K562 (cell line): ENCODE results near the gene ERCC1. TPM values are rescaled to one million over a fixed set of nuclear protein-coding genes. Genes with fewer than 3 reads are reported as not detected.
A peak's percentile ranks its signal among the peaks of the same experiment; 100 is the strongest.

Experiments used
- ATAC-seq: fragments of 200-7000 bp; cut with Tn5 transposase; 3 replicates; pipeline ENCODE4 v1.9.1; 2020; ENCODE audit warnings: moderate library complexity
- BruUV-seq: library from RNA; stranded (reverse); fragments of 400-500 nt; replicated peaks from 2 replicates; lab custom pipeline; 2021; lab: Mats Ljungman, UMichigan
- CTCF ChIA-PET: fragments of 300-600 bp; formaldehyde crosslinking; extraction: SDS; loops from one replicate; lab custom pipeline; 2021; ENCODE audit warnings: low intra/inter-chr PET ratio; lab: Yijun Ruan, JAX
- POLR2A ChIA-PET: fragments of 300-600, 350-650 bp; sonication (Branson Sonifier 250); formaldehyde crosslinking; extraction: SDS; loops from one replicate; lab custom pipeline; 2021; ENCODE audit warnings: antibody characterized with exemption, inconsistent platforms; lab: Yijun Ruan, JAX
- DNase-seq, 4 experiments: peaks; one replicate each; pipeline versions ENCODE4 v3.0.0 to v3.0.0-alpha.2; 2011 to 2018; ENCODE audit warnings: low spot score in 3 of 4, mixed read lengths in 3 of 4; ENCODE audit errors: extremely low read depth in 1 of 4
- FAIRE-seq: peaks from 2 replicates; lab custom pipeline; 2011; peaks lifted over from hg19 to GRCh38; lab: Jason Lieb, UNC
- H2AFZ ChIP-seq: 2 replicates; pipeline ENCODE4 v1.6.0; 2011; ENCODE audit warnings: low read depth, low read length, control low read depth, inconsistent platforms
- H3K27ac ChIP-seq: fragments of 200-600 bp; 3 replicates; pipeline ENCODE4 v1.8.0; 2011; ENCODE audit warnings: low read depth, mild to moderate bottlenecking, control low read depth, inconsistent platforms, low read length, moderate library complexity, mixed read lengths; ENCODE audit errors: extremely low read depth
- H3K27me3 ChIP-seq, 2 experiments: fragments of 300-600 bp in 1 of 2; 2 replicates in 1 of 2; 3 replicates in 1 of 2; pipeline versions ENCODE4 v1.6.0 to v1.8.0; 2011; ENCODE audit warnings: inconsistent platforms in 2 of 2, low read length in 2 of 2, mild to moderate bottlenecking in 1 of 2, mixed read lengths in 1 of 2, moderate library complexity in 1 of 2; ENCODE audit not compliant: control insufficient read depth in 2 of 2, insufficient read depth in 2 of 2
- H3K36me3 ChIP-seq: fragments of 300-600 bp; 3 replicates; pipeline ENCODE4 v1.8.0; 2011; ENCODE audit warnings: mild to moderate bottlenecking, low read length, inconsistent platforms; ENCODE audit not compliant: control insufficient read depth, insufficient read depth
- H3K4me1 ChIP-seq, 2 experiments: fragments of 200-600 bp in 1 of 2; replicated peaks in 1 of 2; 2 replicates in 1 of 2; 3 replicates in 1 of 2; pipeline versions ENCODE4 v1.5.1 to v1.8.0; 2011; ENCODE audit warnings: inconsistent platforms in 2 of 2, low read length in 2 of 2, mild to moderate bottlenecking in 1 of 2, mixed read lengths in 1 of 2, moderate library complexity in 1 of 2; ENCODE audit not compliant: control insufficient read depth in 2 of 2, insufficient read depth in 2 of 2
- H3K4me2 ChIP-seq: 2 replicates; pipeline ENCODE4 v1.6.1; 2011; ENCODE audit warnings: low read length, control low read depth, inconsistent platforms, mixed read lengths; ENCODE audit not compliant: insufficient read depth
- H3K4me3 ChIP-seq: fragments of 200-600 bp; sonication (generic), shearing (Covaris generic); 2 replicates; pipeline ENCODE4 v1.5.1; 2016; ENCODE audit warnings: control low read depth, inconsistent platforms
- H3K79me2 ChIP-seq: fragments of 200-600 bp; 3 replicates; pipeline ENCODE4 v1.8.0; 2011; ENCODE audit warnings: low read length, inconsistent platforms; ENCODE audit not compliant: control insufficient read depth, insufficient read depth
- H3K9ac ChIP-seq, 2 experiments: 2 replicates each; pipeline versions ENCODE4 v1.6.0 to v1.6.1; 2011; ENCODE audit warnings: low read depth in 2 of 2, low read length in 2 of 2, control low read depth in 1 of 2, inconsistent platforms in 1 of 2, mild to moderate bottlenecking in 1 of 2, mixed read lengths in 1 of 2; ENCODE audit not compliant: insufficient read depth in 1 of 2
- H3K9me1 ChIP-seq: one replicate; pipeline ENCODE4 v1.6.0; 2011; ENCODE audit warnings: inconsistent platforms, mild to moderate bottlenecking, low read length, moderate library complexity; ENCODE audit not compliant: control insufficient read depth, insufficient read depth
- H3K9me3 ChIP-seq: replicated peaks from 2 replicates; pipeline ENCODE4 v1.5.1; 2011; ENCODE audit warnings: low read depth, low read length, inconsistent platforms; ENCODE audit not compliant: control insufficient read depth, insufficient read depth
- H4K20me1 ChIP-seq: replicated peaks from 2 replicates; pipeline ENCODE4 v1.6.1; 2011; ENCODE audit warnings: low read length, inconsistent platforms, mixed read lengths; ENCODE audit not compliant: control insufficient read depth, insufficient read depth
- DLX4 ChIP-seq: fragments of 250-450 bp; sonication (Bioruptor Pico); IDR thresholded peaks from 2 replicates; pipeline ENCODE4 v1.6.1; 2021; ENCODE audit warnings: mild to moderate bottlenecking
- HBP1 ChIP-seq: fragments of 450-650 bp; formaldehyde crosslinking; IDR thresholded peaks from 2 replicates; pipeline ENCODE4 v1.4.0; 2022; ENCODE audit warnings: missing genetic modification characterization
- KLF1 ChIP-seq: fragments of 450-650 bp; IDR thresholded peaks from 2 replicates; pipeline ENCODE4 v1.6.1; 2016; ENCODE audit warnings: missing genetic modification characterization, missing compliant biosample characterization
- POU5F1 ChIP-seq: fragments of 150-350 bp; IDR thresholded peaks from 2 replicates; pipeline ENCODE4 v1.6.1; 2014; ENCODE audit warnings: borderline replicate concordance, low read length, low read depth, mild to moderate bottlenecking; ENCODE audit not compliant: partially characterized antibody
- RB1 ChIP-seq: fragments of 450-650 bp; IDR thresholded peaks from 2 replicates; pipeline ENCODE4 v1.6.1; 2017; ENCODE audit warnings: low read depth, mild to moderate bottlenecking
- RFX7 ChIP-seq: fragments of 250-450 bp; sonication (Bioruptor Pico); IDR thresholded peaks from 2 replicates; pipeline ENCODE4 v1.5.1; 2021; ENCODE audit warnings: mild to moderate bottlenecking
- SNAPC5 ChIP-seq: fragments of 250-450 bp; sonication (Bioruptor Pico); IDR thresholded peaks from 2 replicates; pipeline ENCODE4 v1.8.0; 2021; ENCODE audit warnings: moderate library complexity, mild to moderate bottlenecking, inconsistent platforms
- SRSF3 ChIP-seq: fragments of 200-400 bp; formaldehyde crosslinking; IDR thresholded peaks from 2 replicates; pipeline ENCODE4 v1.6.1; 2016; ENCODE audit warnings: mild to moderate bottlenecking, low read length, moderate library complexity; ENCODE audit not compliant: insufficient read depth
- ZBTB1 ChIP-seq: sonication (generic); formaldehyde crosslinking; IDR thresholded peaks from 2 replicates; pipeline ENCODE4 v1.8.1; 2023; ENCODE audit warnings: missing genetic modification reagents, low read depth, mild to moderate bottlenecking, borderline replicate concordance
- ZEB2 ChIP-seq: fragments of 450-650 bp; IDR thresholded peaks from 2 replicates; pipeline ENCODE4 v1.6.1; 2016
- ZNF217 ChIP-seq: sonication (generic); formaldehyde crosslinking; IDR thresholded peaks from 2 replicates; pipeline ENCODE4 v1.8.0; 2022; ENCODE audit warnings: mild to moderate bottlenecking, missing genetic modification reagents
- ZNF764 ChIP-seq: fragments of 250-450 bp; sonication (Bioruptor Pico); IDR thresholded peaks from 2 replicates; pipeline ENCODE4 v1.4.0; 2020; ENCODE audit warnings: low read depth, mild to moderate bottlenecking, moderate library complexity
- ZSCAN32 ChIP-seq: fragments of 450-650 bp; formaldehyde crosslinking; IDR thresholded peaks from 2 replicates; pipeline ENCODE4 v1.4.0; 2020; ENCODE audit warnings: mild to moderate bottlenecking, moderate library complexity
- WGBS: fragments of 100-300 bp; shearing (Covaris generic); methylation state at CpG from one replicate; pipeline ENCODE4 v1.1.6; 2016; ENCODE audit warnings: low coverage, mixed read lengths; ENCODE audit not compliant: insufficient coverage; ENCODE audit errors: missing lambda C conversion rate; 5-methylcytosine and 5-hydroxymethylcytosine counted together
- in situ Hi-C: fragments of 300-500 bp; cut with MboI; formaldehyde crosslinking; loops from 4 replicates; pipeline ENCODE4 v1.15.0; 2018; ENCODE audit warnings: inconsistent platforms, mixed read lengths
- intact Hi-C: fragments of 100-400 bp; cut with micrococcal nuclease; formaldehyde crosslinking; loops from 2 replicates; pipeline ENCODE4 v1.14.2; 2022
- polyA plus RNA-seq, 8 experiments: library from polyadenylated mRNA; depleted of rRNA in 4 of 8; stranded (reverse) in 5 of 8; unstranded in 3 of 8; fragments of >200 nt; fragmentation: Nextera tagmentation in 2 of 8; fragmentation: Illumina TruSeq in 1 of 8; extraction: Ambion mirVana in 2 of 8; extraction: Trizol in 1 of 8; gene quantifications; 2 replicates each; pipeline versions ENCODE4 v1.2.1 to v1.2.3, GENCODE V29; 2011 to 2014; ENCODE audit warnings: inconsistent platforms in 1 of 8, missing spikeins in 1 of 8
- total RNA-seq, 7 experiments: library from RNA; depleted of rRNA in 6 of 7; stranded (reverse); fragments of >200 nt in 6 of 7; fragmentation: Illumina TruSeq in 2 of 7; extraction: Trizol in 2 of 7; gene quantifications; 2 replicates each; pipeline versions ENCODE4 v1.2.1 to v1.2.3, GENCODE V29; 2011 to 2021; ENCODE audit warnings: low replicate concordance in 1 of 7

The ERCC1 gene
- total and polyA plus RNA-seq, 9 of the 15 experiments (the other 6 are each of a cell fraction or from before 2014, with no cell fraction given) = 9.3 to 92.6 (median 60.0) TPM

GRCh38 chr19:45440873-45441654, 17.3 kb upstream of the ERCC1 start (continued):
- TF ChIP-seq DLX4 (CRISPR knock-in tag) (no peak), SRSF3 (no peak), ZNF764 (no peak), RB1 (no peak), ZNF217 (CRISPR knock-in tag) (no peak), ZEB2 (no peak)

GRCh38 chr19:45440259-45440638, 16.5 kb upstream of the ERCC1 start:
- H3K4me1 ChIP-seq = peaks cover 35 to 52% of the 10 kb centered on the region in 2 experiments
- FAIRE-seq (no peak), DNase-seq (peak in 1 of 4 experiments; percentile 32), ATAC-seq (peak; percentile 1; the same call in 2 of the 3 replicates)
- peak overlapping the region; percentile 81 for H3K4me2 ChIP-seq
- no peaks in the 10 kb centered on the region for H3K9me1 ChIP-seq
- H3K36me3 ChIP-seq = no peaks in the 10 kb centered on the region
- no peaks in the 10 kb centered on the region for H3K27me3 ChIP-seq
- POLR2A ChIA-PET = interaction anchor here (0.6 to 3.6 kb wide), 15 partner anchors 8 to 438 kb away, joined by 3 to 51 read pairs (median 8); partner anchors contain the start of genes ERCC1 and FOSB
- 0 out of 2 replicates have a peak, but pooled peaks cover 4% of the 10 kb centered on the region for H4K20me1 ChIP-seq
- H2AFZ ChIP-seq = peak overlapping the region; percentile 91
- WGBS = 26% methylated on average over 8 of the region's 9 CpGs
- CTCF ChIA-PET = interaction anchor here (1.1 to 6.4 kb wide), 7 partner anchors 12 to 203 kb away, joined by 4 to 179 read pairs (median 11); no protein-coding TSS in a partner anchor
- peak overlapping the region; percentile 93 for H3K27ac ChIP-seq
- H3K4me3 ChIP-seq = peak overlapping the region; percentile 68
- intact Hi-C loops (loop anchor here (5.0 kb wide), 1 partner anchor 202 kb away; no protein-coding TSS in a partner anchor), in situ Hi-C loops (loop anchor here (5.0 kb wide), 1 partner anchor 37 kb away; no protein-coding TSS in a partner anchor)
- H3K79me2 ChIP-seq = no peaks in the 10 kb centered on the region
- H3K9me3 ChIP-seq = no peaks in the 10 kb centered on the region
- peak overlapping the region; percentile 82 to 93 for H3K9ac ChIP-seq
- no TSS peak for BruUV-seq
- TF ChIP-seq RFX7 (CRISPR knock-in tag) (no peak), ZSCAN32 (CRISPR knock-in tag) (no peak), HBP1 (CRISPR knock-in tag) (0 out of 2 replicates have a peak, but pooled peaks have one; percentile 20), POU5F1 (no peak), SNAPC5 (CRISPR knock-in tag) (no peak), KLF1 (tag) (no peak), ZBTB1 (CRISPR knock-in tag) (no peak), DLX4 (CRISPR knock-in tag) (no peak)
